ENCODE results near the gene RAD18.

DNA sequence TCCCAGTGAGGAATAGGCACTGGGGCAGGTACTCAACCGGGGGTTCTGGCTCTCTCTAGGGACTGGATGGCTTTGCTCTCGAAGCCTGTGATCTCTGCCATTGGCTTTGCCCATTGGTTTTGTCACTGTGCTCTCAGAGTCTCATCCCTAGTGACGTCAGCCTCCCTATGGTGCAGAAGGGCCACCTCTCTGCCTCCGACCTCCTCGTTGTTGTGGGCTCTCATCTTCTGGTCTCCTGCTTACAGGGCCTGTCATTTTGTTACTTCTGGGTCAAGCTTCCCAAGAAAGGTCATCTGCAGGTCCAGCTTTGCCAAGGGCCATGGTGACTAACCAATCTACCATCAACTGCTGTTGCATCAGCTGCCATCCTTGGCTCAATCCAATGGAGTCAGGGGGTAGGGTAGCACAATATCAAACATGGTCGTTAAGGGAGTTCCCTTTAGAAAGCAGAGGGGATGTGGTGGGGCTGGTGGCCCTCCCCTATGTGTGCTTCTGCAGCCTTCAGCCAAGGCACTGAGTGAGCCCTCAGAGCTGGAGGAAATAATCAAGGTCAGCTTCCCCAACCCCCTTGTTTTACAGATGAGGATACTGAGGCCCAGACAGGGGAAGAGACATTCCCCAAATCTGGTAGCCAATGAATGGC, 13.4 kb upstream of the RAD18 start:
- no peak for TF ChIP-seq ZNF780A (CRISPR knock-in tag; IDR thresholded peaks at IDR 0.05)
- no peak for TF ChIP-seq NFE2 (IDR thresholded peaks at IDR 0.05; ENCODE audit: low read depth)
- TF ChIP-seq PCBP2 (IDR thresholded peaks at IDR 0.05; ENCODE audit: low read depth, low read length, poor library complexity, severe bottlenecking) = no peak
- TF ChIP-seq TCF7L2 (IDR thresholded peaks at IDR 0.05; ENCODE audit: low read depth, low read length) = no peak
- no peak for TF ChIP-seq TFAP4 (CRISPR knock-in tag; IDR thresholded peaks at IDR 0.05; ENCODE audit: borderline replicate concordance)
- no peak for TF ChIP-seq ZNF239 (CRISPR knock-in tag; IDR thresholded peaks at IDR 0.05)
- no peak for TF ChIP-seq SRSF7 (optimal IDR thresholded peaks at IDR 0.05; ENCODE audit: low read depth, low read length)
